ENCODE measurements around the gene TMEM163. TPM values are rescaled to one million over a fixed set of nuclear protein-coding genes. Genes with fewer than 3 reads are reported as not detected.

The TMEM163 gene
- 10 to 100 TPM; 16.2 to 27.5 TPM for total RNA-seq

DNA sequence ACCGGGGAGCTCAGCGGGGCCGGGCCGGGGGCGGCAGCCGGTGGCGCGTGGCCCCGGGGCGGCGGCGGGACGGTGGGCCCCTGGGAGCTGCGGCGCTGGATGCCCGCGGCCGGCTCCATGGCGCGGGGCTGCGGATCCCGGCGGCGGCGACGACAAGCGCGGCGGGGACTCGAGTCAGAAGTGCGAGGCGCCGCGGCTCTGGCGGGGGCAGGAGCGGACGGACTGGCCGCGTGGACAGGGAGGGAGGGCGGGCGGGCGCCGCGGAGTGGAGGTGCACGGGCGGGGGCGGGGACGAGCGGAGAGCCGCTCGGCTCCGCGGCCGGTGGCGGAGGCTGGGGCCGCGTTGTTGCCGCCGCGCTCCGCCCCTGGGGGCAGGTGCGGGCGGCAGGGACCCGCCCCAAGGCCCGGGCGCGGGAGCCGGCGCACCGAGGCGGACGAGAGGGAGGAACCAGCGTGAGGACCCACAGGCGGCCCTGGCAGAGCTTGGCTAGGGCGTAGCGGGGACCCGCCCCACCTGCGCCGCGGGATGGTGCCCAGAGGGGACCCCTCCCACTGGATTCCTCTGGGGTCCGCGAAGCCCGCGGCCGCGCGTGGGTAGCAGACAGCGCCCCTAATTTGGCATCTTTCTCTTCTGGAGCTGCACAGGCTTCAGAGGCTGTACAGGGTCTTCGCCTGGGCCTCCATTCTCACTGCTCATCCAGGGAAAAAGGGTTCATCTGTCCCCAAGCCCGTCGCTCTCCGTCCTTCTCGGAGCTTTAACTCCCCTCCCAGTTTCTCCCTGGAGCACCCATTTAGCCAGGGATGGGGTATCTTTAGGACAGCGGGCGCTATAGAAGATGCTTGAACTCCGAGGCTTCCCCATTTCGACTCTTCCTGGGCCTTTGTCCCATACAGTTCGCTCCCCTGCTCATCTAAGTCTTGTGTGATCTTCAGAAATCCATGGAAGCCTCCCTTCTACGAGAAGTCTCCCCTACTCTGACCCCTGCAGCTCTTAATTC is at the start of gene TMEM163:
Gene TMEM163 (minus strand): TSS at position 184 of the 998 bp plus-strand sequence.
- peak; percentile 88 for ATAC-seq
- DNase-seq, result peak; percentile 58 to 75 (median 62)
- peak within 1 kb of the TSS; percentile 41 to 62 (median 52) for H3K27ac ChIP-seq

GRCh38 chr2:134766583-134766982 is 47.8 kb upstream of the TMEM163 start:
- intact Hi-C loops (cut with DNase I), result no loop called here
- TF ChIP-seq CTCF (IDR thresholded peaks at IDR 0.05), result no peak
- TF ChIP-seq POLR2A (IDR thresholded peaks at IDR 0.05), result no peak
- Histone ChIP-seq H3K4me3 (no peak overlapping the region), H3K27ac (no peak overlapping the region), H3K27me3 (no peaks in the 10 kb centered on the region), H3K9me3 (no peaks in the 10 kb centered on the region), H3K4me1 (peaks cover 6% of the 10 kb centered on the region), H3K36me3 (replicated peaks in 1 of 2; ENCODE audit: insufficient read depth in 1 of 2, low read depth in 2 of 2) (no peaks in the 10 kb centered on the region)
- ATAC-seq, result no peak
- DNase-seq, result no peak
- 78 to 87% methylated on average over 5 of the region's 5 CpGs for WGBS, 2 donors

More for the DNA sequence above, at the start of gene TMEM163:
- intact Hi-C loops (cut with DNase I), result no loop called here
- TF ChIP-seq POLR2A (IDR thresholded peaks at IDR 0.05) (peak in 2 of 3 donors; percentile 14 to 15), CTCF (IDR thresholded peaks at IDR 0.05) (peak in 2 of 7 experiments; percentile 27 to 37)
- H3K27me3 ChIP-seq, result no peaks in the 10 kb centered on the region
- no peaks in the 10 kb centered on the region for H3K9me3 ChIP-seq
- WGBS, 2 donors, result 12 to 61% methylated on average over 14 to 65 of the region's 99 CpGs
- H3K4me1 ChIP-seq, result peaks cover 29% of the 10 kb centered on the region
- H3K36me3 ChIP-seq (replicated peaks in 1 of 2; ENCODE audit: insufficient read depth in 1 of 2, low read depth in 2 of 2), result no peaks in the 10 kb centered on the region
- peak within 1 kb of the TSS; percentile 38 to 40 for H3K4me3 ChIP-seq

GRCh38 chr2:134765987-134766386 is 47.2 kb upstream of the TMEM163 start:
- no peak overlapping the region for H3K4me3 ChIP-seq
- H3K27me3 ChIP-seq, result no peaks in the 10 kb centered on the region
- no peak overlapping the region for H3K27ac ChIP-seq
- H3K9me3 ChIP-seq, result no peaks in the 10 kb centered on the region
- no peak for ATAC-seq
- no peaks in the 10 kb centered on the region for H3K36me3 ChIP-seq (replicated peaks in 1 of 2; ENCODE audit: insufficient read depth in 1 of 2, low read depth in 2 of 2)
- intact Hi-C loops (cut with DNase I), result no loop called here
- DNase-seq, result no peak
- no peak for TF ChIP-seq CTCF (IDR thresholded peaks at IDR 0.05)
- no peak for TF ChIP-seq POLR2A (IDR thresholded peaks at IDR 0.05)
- peaks cover 6% of the 10 kb centered on the region for H3K4me1 ChIP-seq

- DNase-seq (peak in 3 of 4 donors; percentile 14 to 50 (median 29)), ATAC-seq (peak; percentile 87)
- intact Hi-C loops (cut with DNase I), result no loop called here
- Histone ChIP-seq H3K27me3 (no peaks in the 10 kb centered on the region), H3K9me3 (no peaks in the 10 kb centered on the region), H3K36me3 (replicated peaks in 1 of 2; ENCODE audit: insufficient read depth in 1 of 2, low read depth in 2 of 2) (no peaks in the 10 kb centered on the region), H3K27ac (peak overlapping the region in 1 of 4 donors; percentile 45), H3K4me1 (peaks cover 6% of the 10 kb centered on the region), H3K4me3 (no peak overlapping the region)
- WGBS, 2 donors, result 86 to 100% methylated on average over 1 of the region's 1 CpG
- no peak for TF ChIP-seq POLR2A (IDR thresholded peaks at IDR 0.05)
- TF ChIP-seq CTCF (IDR thresholded peaks at IDR 0.05), result no peak
These were observed 45.4 kb upstream of the TMEM163 start for GRCh38 chr2:134764164-134764563.

Data from body of pancreas (tissue), 4 donors.